ENCODE measurements around the gene FMN1.

DNA sequence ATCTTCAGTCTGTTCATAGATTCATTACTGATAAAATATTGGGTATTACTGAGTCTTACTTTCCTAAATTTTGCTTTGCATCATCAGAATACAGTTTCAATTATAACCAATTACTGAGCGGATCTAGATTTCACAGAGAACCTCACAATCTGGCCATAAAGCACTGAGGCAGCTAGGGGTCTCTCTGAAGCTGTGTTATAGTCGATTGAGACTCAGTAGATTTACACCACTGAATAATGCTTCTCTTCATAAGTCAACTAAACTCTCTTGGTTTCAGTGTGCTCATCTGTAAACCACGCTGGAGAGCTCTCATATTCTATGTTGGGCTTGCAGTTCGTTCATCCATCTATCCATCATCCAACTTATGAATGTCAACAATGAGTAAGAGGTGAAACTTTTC lies 296.1 kb downstream of the FMN1 start:
- TF ChIP-seq POLR2AphosphoS5 (IDR thresholded peaks at IDR 0.05; ENCODE audit: borderline replicate concordance, low read depth, low read length) (no peak), EZH2 (IDR thresholded peaks at IDR 0.05) (no peak), FOXP2 (optimal IDR thresholded peaks at IDR 0.05; ENCODE audit: control extremely low read depth, extremely low read length, insufficient read depth) (no peak)

All from SK-N-MC (cell line).